ENCODE results near the gene EVX1. TPM values are rescaled to one million over a fixed set of nuclear protein-coding genes. Genes with fewer than 3 reads are reported as not detected.

EVX1 gene
- total RNA-seq, 6 experiments from 2014 or later = not detected

GRCh38 chr7:27209933-27210440 lies 32.6 kb upstream of the EVX1 start:
- DNase-seq = no peak
- Mint-ChIP-seq H3K4me1 (ENCODE audit: low read depth) (peaks cover 14% of the 10 kb centered on the region), H3K27ac (no peak overlapping the region), H3K36me3 (ENCODE audit: low read depth) (no peaks in the 10 kb centered on the region), H3K4me3 (peak overlapping the region; percentile 84; the same call in 1 of the 2 replicates), H3K27me3 (ENCODE audit: insufficient read depth) (peaks cover 11% of the 10 kb centered on the region), H3K9me3 (no peaks in the 10 kb centered on the region)
- no peak for TF ChIP-seq CTCF (IDR thresholded peaks at IDR 0.05)

DNA sequence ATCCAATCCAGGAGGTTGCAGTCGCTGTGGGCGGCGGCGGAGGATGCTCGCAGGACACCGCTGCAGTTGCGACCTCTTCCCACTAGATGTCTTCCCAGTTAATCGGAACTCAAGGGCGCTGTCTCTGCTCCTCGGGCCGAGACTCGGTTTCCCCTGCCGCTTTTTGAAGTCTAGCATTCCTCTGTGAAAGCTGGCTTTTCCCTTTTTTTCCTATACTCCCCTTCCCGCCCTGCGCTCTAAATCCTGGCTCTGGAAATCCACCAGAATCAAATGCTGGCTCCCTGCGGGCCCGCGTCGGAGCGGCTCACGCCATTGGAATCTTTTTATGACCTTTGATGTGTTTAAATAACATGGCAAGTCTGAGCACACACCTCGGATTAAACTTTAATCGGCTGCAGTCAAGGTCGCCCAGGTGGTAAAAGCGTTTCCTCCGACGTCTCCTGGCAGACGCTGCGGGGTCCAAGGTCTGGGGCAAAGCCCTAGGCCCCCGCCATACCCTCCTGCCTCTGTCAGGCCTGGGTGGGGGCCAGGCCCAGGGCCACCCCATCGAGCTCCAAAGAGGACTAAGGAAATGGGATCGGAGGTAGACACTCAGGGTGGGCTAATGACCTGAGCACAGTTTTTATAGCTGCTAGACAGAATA lies 32.0 kb upstream of the EVX1 start:
- Mint-ChIP-seq H3K4me3 (peak overlapping the region; percentile 84), H3K4me1 (ENCODE audit: low read depth) (peaks cover 14% of the 10 kb centered on the region), H3K27me3 (ENCODE audit: insufficient read depth) (peaks cover 11% of the 10 kb centered on the region), H3K9me3 (no peaks in the 10 kb centered on the region), H3K27ac (no peak overlapping the region), H3K36me3 (ENCODE audit: low read depth) (no peaks in the 10 kb centered on the region)
- DNase-seq = no peak
- peak; percentile 88 for TF ChIP-seq CTCF (IDR thresholded peaks at IDR 0.05)

DNA sequence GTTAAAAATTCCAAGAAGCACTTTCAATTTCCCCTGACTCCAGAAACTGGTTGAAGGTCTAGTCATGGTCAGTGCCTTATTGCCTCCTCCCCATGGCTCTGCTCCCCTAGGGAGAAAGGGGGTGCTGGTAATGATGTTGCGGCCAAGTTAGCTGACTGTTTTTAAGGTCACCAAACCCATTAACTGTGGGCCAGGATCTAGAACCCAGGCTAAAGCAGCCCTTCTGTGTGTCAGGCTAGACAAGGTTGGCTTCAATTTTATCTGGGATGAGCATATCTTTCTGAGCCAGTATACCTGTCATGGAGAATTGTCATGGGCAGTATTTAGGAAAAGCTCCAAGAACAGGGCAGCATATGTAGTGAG lies 31.5 kb upstream of the EVX1 start:
- TF ChIP-seq CTCF (IDR thresholded peaks at IDR 0.05) = no peak
- Mint-ChIP-seq H3K27ac (no peak overlapping the region), H3K9me3 (no peaks in the 10 kb centered on the region), H3K36me3 (ENCODE audit: low read depth) (no peaks in the 10 kb centered on the region), H3K27me3 (ENCODE audit: insufficient read depth) (peaks cover 8% of the 10 kb centered on the region), H3K4me3 (no peak overlapping the region), H3K4me1 (ENCODE audit: low read depth) (peaks cover 14% of the 10 kb centered on the region)
- no peak for DNase-seq

DNA sequence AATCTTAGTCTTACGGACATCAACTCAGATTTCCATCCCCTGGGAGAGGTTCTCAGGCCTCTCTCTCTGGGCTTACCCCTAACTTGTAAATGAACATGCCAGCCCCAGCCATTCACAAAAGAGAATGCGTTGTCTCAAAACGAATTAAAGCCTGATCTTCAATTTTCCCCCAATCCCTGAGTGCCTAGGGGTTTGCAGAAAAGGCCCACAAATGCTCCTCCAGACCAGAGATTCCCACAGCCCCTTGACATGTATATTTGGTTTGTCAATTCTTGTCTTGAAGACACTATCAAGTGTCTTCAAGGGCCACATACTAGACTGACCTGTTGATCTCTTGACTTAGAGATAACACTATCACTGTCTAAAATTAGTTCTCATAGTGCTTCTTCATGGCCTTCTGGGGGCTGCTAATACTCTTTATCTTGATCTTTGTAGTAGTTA lies 30.8 kb upstream of the EVX1 start:
- H3K36me3 Mint-ChIP-seq (ENCODE audit: low read depth) = no peaks in the 10 kb centered on the region

DNA sequence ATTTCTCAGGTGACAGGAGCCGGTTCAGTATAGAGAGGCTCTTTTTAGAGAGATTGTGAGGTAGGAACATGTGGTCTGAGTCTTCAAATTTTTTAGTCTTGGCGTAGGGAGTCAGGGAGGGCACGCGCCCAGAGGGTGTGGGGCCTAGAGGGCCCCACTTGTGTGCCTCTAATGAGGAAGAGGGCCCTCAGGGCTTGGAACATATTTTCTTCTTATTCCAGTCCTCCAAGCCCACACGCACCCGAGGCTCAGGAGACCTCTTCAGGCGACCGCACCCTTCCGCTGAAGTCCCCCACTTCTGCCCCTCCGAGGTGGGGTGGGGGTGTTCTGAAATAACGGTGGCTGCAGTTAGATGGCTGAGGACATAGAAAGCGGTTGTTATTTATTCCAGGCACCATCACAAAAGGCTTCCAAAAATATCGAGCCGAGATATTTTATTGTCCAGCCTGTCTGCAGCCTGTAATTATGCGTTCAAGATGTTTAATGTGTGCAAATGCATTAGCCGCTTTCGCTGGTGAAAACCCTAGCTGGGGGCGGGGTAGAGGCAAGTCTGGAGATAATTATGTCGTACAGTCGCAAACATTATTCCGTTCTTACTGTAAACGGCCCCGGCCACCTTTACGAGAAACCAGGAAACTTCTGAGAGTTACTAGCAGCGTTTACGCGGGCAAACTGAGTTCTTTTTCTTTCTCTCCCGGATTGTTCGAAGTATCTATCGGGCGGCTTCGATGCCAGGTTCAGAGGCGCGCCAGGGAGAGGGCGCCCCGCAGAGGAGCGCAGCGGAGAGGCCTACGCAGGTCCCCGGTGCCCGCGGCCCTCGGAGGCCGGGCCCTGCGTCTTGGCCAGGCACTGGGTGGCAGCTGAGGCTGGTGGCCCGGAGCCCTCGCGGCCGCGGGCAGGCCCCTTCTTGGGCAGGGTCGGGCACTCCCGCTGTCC lies 29.8 kb upstream of the EVX1 start:
- DNase-seq = no peak
- peaks cover 6% of the 10 kb centered on the region for H3K27me3 Mint-ChIP-seq (ENCODE audit: insufficient read depth)
- no peaks in the 10 kb centered on the region for H3K36me3 Mint-ChIP-seq (ENCODE audit: low read depth)
- peaks cover 14% of the 10 kb centered on the region for H3K4me1 Mint-ChIP-seq (ENCODE audit: low read depth)
- no peak for TF ChIP-seq CTCF (IDR thresholded peaks at IDR 0.05)
- H3K4me3 Mint-ChIP-seq = no peak overlapping the region
- H3K9me3 Mint-ChIP-seq = no peaks in the 10 kb centered on the region
- no peak overlapping the region for H3K27ac Mint-ChIP-seq

More for the DNA sequence above, 30.8 kb upstream of the EVX1 start:
- H3K27me3 Mint-ChIP-seq (ENCODE audit: insufficient read depth) = peaks cover 6% of the 10 kb centered on the region
- DNase-seq = no peak
- H3K4me1 Mint-ChIP-seq (ENCODE audit: low read depth) = peaks cover 14% of the 10 kb centered on the region
- no peak for TF ChIP-seq CTCF (IDR thresholded peaks at IDR 0.05)
- H3K27ac Mint-ChIP-seq = no peak overlapping the region
- H3K9me3 Mint-ChIP-seq = no peaks in the 10 kb centered on the region
- no peak overlapping the region for H3K4me3 Mint-ChIP-seq
